HepG2 (cell line): ENCODE results near the gene NTM. TPM values are rescaled to one million over a fixed set of nuclear protein-coding genes. Genes with fewer than 3 reads are reported as not detected.

Experiments
- ATAC-seq: fragments of 200-7000 bp; cut with Tn5 transposase; 3 replicates; pipeline ENCODE4 v1.9.1; 2020; ENCODE audit warnings: mild to moderate bottlenecking, moderate library complexity
- BruUV-seq: library from RNA; stranded (reverse); fragments of 400-500 nt; replicated peaks from 2 replicates; lab custom pipeline; 2021; lab: Mats Ljungman, UMichigan
- CTCF ChIA-PET: fragments of 300-600 bp; formaldehyde crosslinking; extraction: SDS; loops from one replicate; lab custom pipeline; 2021; ENCODE audit warnings: low total read pairs, inconsistent platforms, low intra/inter-chr PET ratio; lab: Yijun Ruan, JAX
- POLR2A ChIA-PET: fragments of 350-600 bp; sonication (Branson Sonifier 250); formaldehyde crosslinking; loops from one replicate; lab custom pipeline; 2020; ENCODE audit warnings: antibody characterized with exemption, inconsistent platforms; lab: Yijun Ruan, JAX
- DNase-seq: peaks from one replicate; pipeline ENCODE4 v3.0.0-alpha.2; 2015; ENCODE audit warnings: low spot score
- FAIRE-seq: peaks from 3 replicates; lab custom pipeline; 2011; peaks lifted over from hg19 to GRCh38; lab: Jason Lieb, UNC
- H2AFZ ChIP-seq: one replicate; pipeline ENCODE4 v1.6.1; 2011; ENCODE audit warnings: low read length, inconsistent platforms
- H3K27ac ChIP-seq: fragments of 300-600 bp; 3 replicates; pipeline ENCODE4 v1.8.0; 2011; ENCODE audit warnings: mixed run types, mild to moderate bottlenecking, mixed read lengths, low read length, inconsistent platforms; ENCODE audit not compliant: insufficient read depth; ENCODE audit errors: extremely low read length
- H3K27me3 ChIP-seq, 2 experiments: fragments of 200-600 bp in 1 of 2; 2 replicates in 1 of 2; 3 replicates in 1 of 2; pipeline versions ENCODE4 v1.6.0 to v1.8.0; 2011; ENCODE audit warnings: low read length in 2 of 2, mild to moderate bottlenecking in 2 of 2, moderate library complexity in 2 of 2, inconsistent platforms in 1 of 2; ENCODE audit not compliant: insufficient read depth in 2 of 2, control insufficient read depth in 1 of 2
- H3K36me3 ChIP-seq, 2 experiments: fragments of 200-600 bp in 1 of 2; replicated peaks in 1 of 2; 2 replicates in 1 of 2; 3 replicates in 1 of 2; pipeline versions ENCODE4 v1.5.1 to v1.8.0; 2011; ENCODE audit warnings: low read length in 2 of 2, inconsistent platforms in 1 of 2; ENCODE audit not compliant: insufficient read depth in 2 of 2, control insufficient read depth in 1 of 2
- H3K4me1 ChIP-seq: 2 replicates; pipeline ENCODE4 v1.5.1; 2012; ENCODE audit warnings: low read length, inconsistent platforms; ENCODE audit not compliant: insufficient read depth
- H3K4me2 ChIP-seq: 2 replicates; pipeline ENCODE4 v1.6.0; 2011; ENCODE audit warnings: low read depth, low read length, inconsistent platforms
- H3K4me3 ChIP-seq, 3 experiments: fragments of 200-600 bp in 1 of 3; sonication (generic), shearing (Covaris generic) in 1 of 3; replicated peaks in 1 of 3; 2 replicates each; pipeline ENCODE4 v1.5.1; 2011 to 2016; ENCODE audit warnings: low read length in 3 of 3, inconsistent platforms in 2 of 3, low read depth in 2 of 3, mild to moderate bottlenecking in 2 of 3, control low read depth in 1 of 3, mixed read lengths in 1 of 3; ENCODE audit not compliant: insufficient read depth in 1 of 3
- H3K79me2 ChIP-seq: one replicate; pipeline ENCODE4 v1.6.1; 2011; ENCODE audit warnings: low read length, inconsistent platforms; ENCODE audit not compliant: insufficient read depth
- H3K9ac ChIP-seq: 2 replicates; pipeline ENCODE4 v1.6.0; 2011; ENCODE audit warnings: mild to moderate bottlenecking, low read depth, low read length, inconsistent platforms; ENCODE audit not compliant: insufficient read depth
- H3K9me3 ChIP-seq: 2 replicates; pipeline ENCODE4 v1.5.1; 2012; ENCODE audit warnings: mild to moderate bottlenecking, low read length
- H4K20me1 ChIP-seq: 2 replicates; pipeline ENCODE4 v1.6.0; 2011; ENCODE audit warnings: inconsistent platforms, mild to moderate bottlenecking, low read length, moderate library complexity; ENCODE audit not compliant: insufficient read depth
- FOXM1 ChIP-seq: sonication (generic); formaldehyde crosslinking; IDR thresholded peaks from 2 replicates; pipeline ENCODE4 v1.5.0; 2020; ENCODE audit warnings: missing genetic modification reagents
- MIXL1 ChIP-seq: IDR thresholded peaks from 2 replicates; pipeline ENCODE4 v1.6.1; 2016
- ONECUT2 ChIP-seq: sonication (generic); formaldehyde crosslinking; IDR thresholded peaks from 2 replicates; pipeline ENCODE4 v1.4.0; 2020; ENCODE audit warnings: missing genetic modification reagents
- U2AF1 ChIP-seq: fragments of 200-400 bp; formaldehyde crosslinking; optimal IDR thresholded peaks from 2 replicates; pipeline ENCODE3; 2017; ENCODE audit warnings: mild to moderate bottlenecking, low read depth, low read length
- ZFY ChIP-seq: sonication (generic); formaldehyde crosslinking; IDR thresholded peaks from 2 replicates; pipeline ENCODE4 v1.4.0; 2020; ENCODE audit warnings: missing genetic modification reagents
- ZNF235 ChIP-seq: sonication (generic); formaldehyde crosslinking; IDR thresholded peaks from 2 replicates; pipeline ENCODE4 v1.8.1; 2023; ENCODE audit warnings: mild to moderate bottlenecking, missing genetic modification reagents, borderline replicate concordance
- ZNF263 ChIP-seq: sonication (generic); formaldehyde crosslinking; IDR thresholded peaks from 2 replicates; pipeline ENCODE4 v1.4.0; 2020; ENCODE audit warnings: missing genetic modification reagents
- ZNF431 ChIP-seq: sonication (generic); formaldehyde crosslinking; IDR thresholded peaks from 2 replicates; pipeline ENCODE4 v1.9.0; 2022; ENCODE audit warnings: missing genetic modification reagents, low read depth, mild to moderate bottlenecking, borderline replicate concordance
- ZNF496 ChIP-seq: sonication (generic); formaldehyde crosslinking; IDR thresholded peaks from 2 replicates; pipeline ENCODE4 v1.8.1; 2023; ENCODE audit warnings: mild to moderate bottlenecking, moderate library complexity, missing genetic modification reagents; ENCODE audit not compliant: insufficient replicate concordance
- ZSCAN9 ChIP-seq: IDR thresholded peaks from 2 replicates; pipeline ENCODE4 v1.6.1; 2016; ENCODE audit warnings: borderline replicate concordance
- WGBS: methylation state at CpG from one replicate; pipeline ENCODE4 v1.1.6; 2017; ENCODE audit warnings: low lambda C conversion rate; 5-methylcytosine and 5-hydroxymethylcytosine counted together
- in situ Hi-C: cut with HindIII; loops from 2 replicates; pipeline ENCODE4 v1.10.0; 2017; ENCODE audit warnings: low pct_unique_long_range_greater_than_20kb; ENCODE audit not compliant: extremely low pct_ligation_motif_present
- intact Hi-C: fragments of 100-400 bp; cut with micrococcal nuclease; formaldehyde crosslinking; loops from one replicate; pipeline ENCODE4 v1.10.0; 2022; ENCODE audit not compliant: unreplicated experiment
- polyA plus RNA-seq, 8 experiments: library from polyadenylated mRNA; depleted of rRNA in 3 of 8; stranded (reverse) in 7 of 8; unstranded in 1 of 8; fragments of >200 nt; fragmentation: Illumina TruSeq in 4 of 8; extraction: Trizol in 4 of 8; gene quantifications; 2 replicates each; pipeline versions ENCODE4 v1.2.1 to v1.2.3, GENCODE V29; 2011 to 2016; ENCODE audit warnings: low read depth in 4 of 8, missing spikeins in 1 of 8, mixed read lengths in 1 of 8; ENCODE audit not compliant: insufficient read depth in 1 of 8
- total RNA-seq, 5 experiments: library from RNA; depleted of rRNA; stranded (reverse); fragments of >200 nt; fragmentation: Illumina TruSeq; extraction: Trizol; gene quantifications; 2 replicates each; pipeline ENCODE4 v1.2.3, GENCODE V29; 2016; ENCODE audit warnings: low read depth in 1 of 5
- TF ChIP-seq, protein P1 (sequence below), 2 experiments: sonication (generic) in 1 of 2; formaldehyde crosslinking in 1 of 2; IDR thresholded peaks; 2 replicates each; pipeline versions ENCODE4 v1.6.1 to v1.9.0; 2014 to 2022; ENCODE audit warnings: antibody characterized with exemption in 1 of 2, borderline replicate concordance in 1 of 2, inconsistent platforms in 1 of 2, low read depth in 1 of 2, missing genetic modification reagents in 1 of 2
- TF ChIP-seq, protein P2 (sequence below): sonication (generic); formaldehyde crosslinking; IDR thresholded peaks from 2 replicates; pipeline ENCODE4 v1.4.0; 2020; ENCODE audit warnings: missing genetic modification reagents, borderline replicate concordance
- TF ChIP-seq, protein P3 (sequence below): sonication (generic); formaldehyde crosslinking; IDR thresholded peaks from 2 replicates; pipeline ENCODE4 v1.4.0; 2020; ENCODE audit warnings: missing genetic modification reagents
- TF ChIP-seq, protein P4 (sequence below): sonication (generic); formaldehyde crosslinking; IDR thresholded peaks from 2 replicates; pipeline ENCODE4 v1.9.0; 2021; ENCODE audit warnings: missing genetic modification reagents, mild to moderate bottlenecking, borderline replicate concordance

The NTM gene
- total and polyA plus RNA-seq, 2 of the 13 experiments (the other 11 are each of a cell fraction or from before 2014, with no cell fraction given) = not detected

DNA sequence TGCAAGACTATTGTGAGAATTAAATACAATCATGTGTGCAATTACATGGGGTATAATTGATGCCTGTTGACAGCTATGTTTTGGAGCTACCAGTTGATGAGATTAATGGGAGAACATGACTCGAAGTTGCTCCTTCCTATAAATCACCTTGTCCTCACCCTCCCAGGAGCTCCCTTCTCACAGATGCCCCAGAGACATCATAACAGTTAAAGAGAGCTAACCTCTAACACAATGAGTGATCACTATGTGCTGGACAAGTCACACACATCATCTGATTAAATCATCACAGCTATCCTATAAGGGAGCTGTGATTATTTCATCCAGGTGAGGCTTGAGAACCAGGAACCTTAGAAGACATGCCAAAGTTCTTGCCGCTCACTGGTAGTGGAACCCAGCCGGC lies 394.2 kb downstream of the NTM start:
- H2AFZ ChIP-seq = no peak overlapping the region
- WGBS = no CpG with 5 or more reads among the region's 3 CpGs
- ChIA-PET POLR2A (no interaction called here), CTCF (no interaction called here)
- no peak for DNase-seq
- H3K4me2 ChIP-seq = no peak overlapping the region
- peaks cover 0 to 3% of the 10 kb centered on the region in 2 experiments; a peak in 3 of 5 replicates for H3K27me3 ChIP-seq
- no peaks in the 10 kb centered on the region for H3K4me1 ChIP-seq
- no peaks in the 10 kb centered on the region for H3K79me2 ChIP-seq
- intact Hi-C loops (no loop called here), in situ Hi-C loops (no loop called here)
- H4K20me1 ChIP-seq = no peaks in the 10 kb centered on the region
- no peak for ATAC-seq
- no peak overlapping the region for H3K9ac ChIP-seq
- no TSS peak for BruUV-seq
- H3K9me3 ChIP-seq = no peaks in the 10 kb centered on the region
- no peaks in the 10 kb centered on the region for H3K36me3 ChIP-seq
- FAIRE-seq = no peak
- H3K4me3 ChIP-seq = no peak overlapping the region
- H3K27ac ChIP-seq = no peak overlapping the region
- TF ChIP-seq ONECUT2 (CRISPR knock-in tag) = no peak
- no peak for TF ChIP-seq MIXL1
- TF ChIP-seq ZFY (CRISPR knock-in tag) = no peak
- TF ChIP-seq, protein P1, sequence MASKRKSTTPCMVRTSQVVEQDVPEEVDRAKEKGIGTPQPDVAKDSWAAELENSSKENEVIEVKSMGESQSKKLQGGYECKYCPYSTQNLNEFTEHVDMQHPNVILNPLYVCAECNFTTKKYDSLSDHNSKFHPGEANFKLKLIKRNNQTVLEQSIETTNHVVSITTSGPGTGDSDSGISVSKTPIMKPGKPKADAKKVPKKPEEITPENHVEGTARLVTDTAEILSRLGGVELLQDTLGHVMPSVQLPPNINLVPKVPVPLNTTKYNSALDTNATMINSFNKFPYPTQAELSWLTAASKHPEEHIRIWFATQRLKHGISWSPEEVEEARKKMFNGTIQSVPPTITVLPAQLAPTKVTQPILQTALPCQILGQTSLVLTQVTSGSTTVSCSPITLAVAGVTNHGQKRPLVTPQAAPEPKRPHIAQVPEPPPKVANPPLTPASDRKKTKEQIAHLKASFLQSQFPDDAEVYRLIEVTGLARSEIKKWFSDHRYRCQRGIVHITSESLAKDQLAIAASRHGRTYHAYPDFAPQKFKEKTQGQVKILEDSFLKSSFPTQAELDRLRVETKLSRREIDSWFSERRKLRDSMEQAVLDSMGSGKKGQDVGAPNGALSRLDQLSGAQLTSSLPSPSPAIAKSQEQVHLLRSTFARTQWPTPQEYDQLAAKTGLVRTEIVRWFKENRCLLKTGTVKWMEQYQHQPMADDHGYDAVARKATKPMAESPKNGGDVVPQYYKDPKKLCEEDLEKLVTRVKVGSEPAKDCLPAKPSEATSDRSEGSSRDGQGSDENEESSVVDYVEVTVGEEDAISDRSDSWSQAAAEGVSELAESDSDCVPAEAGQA (IDR thresholded peaks at IDR 0.05; ENCODE audit: low read depth) = no peak
- TF ChIP-seq, protein P1 (CRISPR knock-in tag; IDR thresholded peaks at IDR 0.05; ENCODE audit: borderline replicate concordance) = no peak
- TF ChIP-seq, protein P2, sequence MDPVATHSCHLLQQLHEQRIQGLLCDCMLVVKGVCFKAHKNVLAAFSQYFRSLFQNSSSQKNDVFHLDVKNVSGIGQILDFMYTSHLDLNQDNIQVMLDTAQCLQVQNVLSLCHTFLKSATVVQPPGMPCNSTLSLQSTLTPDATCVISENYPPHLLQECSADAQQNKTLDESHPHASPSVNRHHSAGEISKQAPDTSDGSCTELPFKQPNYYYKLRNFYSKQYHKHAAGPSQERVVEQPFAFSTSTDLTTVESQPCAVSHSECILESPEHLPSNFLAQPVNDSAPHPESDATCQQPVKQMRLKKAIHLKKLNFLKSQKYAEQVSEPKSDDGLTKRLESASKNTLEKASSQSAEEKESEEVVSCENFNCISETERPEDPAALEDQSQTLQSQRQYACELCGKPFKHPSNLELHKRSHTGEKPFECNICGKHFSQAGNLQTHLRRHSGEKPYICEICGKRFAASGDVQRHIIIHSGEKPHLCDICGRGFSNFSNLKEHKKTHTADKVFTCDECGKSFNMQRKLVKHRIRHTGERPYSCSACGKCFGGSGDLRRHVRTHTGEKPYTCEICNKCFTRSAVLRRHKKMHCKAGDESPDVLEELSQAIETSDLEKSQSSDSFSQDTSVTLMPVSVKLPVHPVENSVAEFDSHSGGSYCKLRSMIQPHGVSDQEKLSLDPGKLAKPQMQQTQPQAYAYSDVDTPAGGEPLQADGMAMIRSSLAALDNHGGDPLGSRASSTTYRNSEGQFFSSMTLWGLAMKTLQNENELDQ (CRISPR knock-in tag) = no peak
- no peak for TF ChIP-seq ZNF263 (CRISPR knock-in tag)
- no peak for TF ChIP-seq FOXM1 (CRISPR knock-in tag)
- no peak for TF ChIP-seq U2AF1
- no peak for TF ChIP-seq ZNF496
- TF ChIP-seq ZNF235 (CRISPR knock-in tag) = no peak
- TF ChIP-seq, protein P3, sequence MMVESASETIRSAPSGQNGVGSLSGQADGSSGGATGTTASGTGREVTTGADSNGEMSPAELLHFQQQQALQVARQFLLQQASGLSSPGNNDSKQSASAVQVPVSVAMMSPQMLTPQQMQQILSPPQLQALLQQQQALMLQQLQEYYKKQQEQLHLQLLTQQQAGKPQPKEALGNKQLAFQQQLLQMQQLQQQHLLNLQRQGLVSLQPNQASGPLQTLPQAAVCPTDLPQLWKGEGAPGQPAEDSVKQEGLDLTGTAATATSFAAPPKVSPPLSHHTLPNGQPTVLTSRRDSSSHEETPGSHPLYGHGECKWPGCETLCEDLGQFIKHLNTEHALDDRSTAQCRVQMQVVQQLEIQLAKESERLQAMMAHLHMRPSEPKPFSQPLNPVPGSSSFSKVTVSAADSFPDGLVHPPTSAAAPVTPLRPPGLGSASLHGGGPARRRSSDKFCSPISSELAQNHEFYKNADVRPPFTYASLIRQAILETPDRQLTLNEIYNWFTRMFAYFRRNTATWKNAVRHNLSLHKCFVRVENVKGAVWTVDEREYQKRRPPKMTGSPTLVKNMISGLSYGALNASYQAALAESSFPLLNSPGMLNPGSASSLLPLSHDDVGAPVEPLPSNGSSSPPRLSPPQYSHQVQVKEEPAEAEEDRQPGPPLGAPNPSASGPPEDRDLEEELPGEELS (CRISPR knock-in tag) = no peak
- TF ChIP-seq, protein P4, sequence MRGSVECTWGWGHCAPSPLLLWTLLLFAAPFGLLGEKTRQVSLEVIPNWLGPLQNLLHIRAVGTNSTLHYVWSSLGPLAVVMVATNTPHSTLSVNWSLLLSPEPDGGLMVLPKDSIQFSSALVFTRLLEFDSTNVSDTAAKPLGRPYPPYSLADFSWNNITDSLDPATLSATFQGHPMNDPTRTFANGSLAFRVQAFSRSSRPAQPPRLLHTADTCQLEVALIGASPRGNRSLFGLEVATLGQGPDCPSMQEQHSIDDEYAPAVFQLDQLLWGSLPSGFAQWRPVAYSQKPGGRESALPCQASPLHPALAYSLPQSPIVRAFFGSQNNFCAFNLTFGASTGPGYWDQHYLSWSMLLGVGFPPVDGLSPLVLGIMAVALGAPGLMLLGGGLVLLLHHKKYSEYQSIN (CRISPR knock-in tag) = no peak
- no peak for TF ChIP-seq ZNF431
- TF ChIP-seq ZSCAN9 (CRISPR knock-in tag) = no peak
